Breast epithelium (tissue), 3 donors: Measurements from ENCODE around the gene ADD2.

Experiments used
- POLR2A ChIP-seq: fragments of 450-650 bp; IDR thresholded peaks from one replicate; pipeline ENCODE4 v1.6.1; 2016; ENCODE audit warnings: antibody characterized with exemption, mild to moderate bottlenecking, moderate library complexity
- TF ChIP-seq, protein P1 (sequence below), 3 donors: fragments of 450-650 bp; IDR thresholded peaks; one replicate each; pipeline ENCODE4 v1.5.1; 2016 to 2017; ENCODE audit warnings: antibody characterized with exemption in 3 of 3, mild to moderate bottlenecking in 3 of 3, moderate library complexity in 3 of 3

- TF ChIP-seq, protein P1, sequence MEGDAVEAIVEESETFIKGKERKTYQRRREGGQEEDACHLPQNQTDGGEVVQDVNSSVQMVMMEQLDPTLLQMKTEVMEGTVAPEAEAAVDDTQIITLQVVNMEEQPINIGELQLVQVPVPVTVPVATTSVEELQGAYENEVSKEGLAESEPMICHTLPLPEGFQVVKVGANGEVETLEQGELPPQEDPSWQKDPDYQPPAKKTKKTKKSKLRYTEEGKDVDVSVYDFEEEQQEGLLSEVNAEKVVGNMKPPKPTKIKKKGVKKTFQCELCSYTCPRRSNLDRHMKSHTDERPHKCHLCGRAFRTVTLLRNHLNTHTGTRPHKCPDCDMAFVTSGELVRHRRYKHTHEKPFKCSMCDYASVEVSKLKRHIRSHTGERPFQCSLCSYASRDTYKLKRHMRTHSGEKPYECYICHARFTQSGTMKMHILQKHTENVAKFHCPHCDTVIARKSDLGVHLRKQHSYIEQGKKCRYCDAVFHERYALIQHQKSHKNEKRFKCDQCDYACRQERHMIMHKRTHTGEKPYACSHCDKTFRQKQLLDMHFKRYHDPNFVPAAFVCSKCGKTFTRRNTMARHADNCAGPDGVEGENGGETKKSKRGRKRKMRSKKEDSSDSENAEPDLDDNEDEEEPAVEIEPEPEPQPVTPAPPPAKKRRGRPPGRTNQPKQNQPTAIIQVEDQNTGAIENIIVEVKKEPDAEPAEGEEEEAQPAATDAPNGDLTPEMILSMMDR (IDR thresholded peaks at IDR 0.05) = no peak
- no peak for TF ChIP-seq POLR2A
Measured at GRCh38 chr2:70725505-70725904, 42.5 kb downstream of the ADD2 start.
